Measurements from ENCODE around the gene MYPN. TPM values are rescaled to one million over a fixed set of nuclear protein-coding genes. Genes with fewer than 3 reads are reported as not detected.

MYPN gene
- total and polyA plus RNA-seq, 2 experiments from 2014 or later, result not detected

- H3K4me1 ChIP-seq (ENCODE audit: insufficient read depth), result peaks cover 12% of the 10 kb centered on the region
- H3K4me3 ChIP-seq, result no peak overlapping the region
- no peak overlapping the region for H3K27ac ChIP-seq
- no peaks in the 10 kb centered on the region for H3K79me2 ChIP-seq
- no peaks in the 10 kb centered on the region for H3K36me3 ChIP-seq (replicated peaks; ENCODE audit: insufficient read depth, low read depth)
- WGBS (ENCODE audit: low lambda C conversion rate, missing lambda C conversion rate), result 71% methylated on average over 6 of the region's 6 CpGs
- no peaks in the 10 kb centered on the region for H3K9me3 ChIP-seq (ENCODE audit: low read depth)
- no peaks in the 10 kb centered on the region for H4K20me1 ChIP-seq (ENCODE audit: insufficient read depth, poor library complexity, severe bottlenecking)
- no peak overlapping the region for H3K4me2 ChIP-seq
- H3K9me2 ChIP-seq (replicated peaks; ENCODE audit: insufficient read depth), result no peaks in the 10 kb centered on the region
- H2AFZ ChIP-seq, result no peak overlapping the region
- TF ChIP-seq EZH2phosphoT487 (IDR thresholded peaks at IDR 0.05; ENCODE audit: low read depth, severe bottlenecking, unreplicated experiment), result no peak
- TF ChIP-seq EZH2 (IDR thresholded peaks at IDR 0.05; ENCODE audit: borderline replicate concordance), result no peak
- no peak for TF ChIP-seq CTCF (IDR thresholded peaks at IDR 0.05; ENCODE audit: poor library complexity)
- no peak for DNase-seq (ENCODE audit: low spot score)
- H3K27me3 ChIP-seq, result no peaks in the 10 kb centered on the region
Measured at GRCh38 chr10:68139448-68140272, 30.4 kb downstream of the MYPN start.

- no peak for TF ChIP-seq CTCF (IDR thresholded peaks at IDR 0.05; ENCODE audit: poor library complexity)
- TF ChIP-seq EZH2phosphoT487 (IDR thresholded peaks at IDR 0.05; ENCODE audit: low read depth, severe bottlenecking, unreplicated experiment), result no peak
- no peak for TF ChIP-seq EZH2 (IDR thresholded peaks at IDR 0.05; ENCODE audit: borderline replicate concordance)
- DNase-seq (ENCODE audit: low spot score), result no peak
- 84% methylated on average over 4 of the region's 4 CpGs for WGBS (ENCODE audit: low lambda C conversion rate, missing lambda C conversion rate)
Measured at GRCh38 chr10:68142761-68143160, 33.5 kb downstream of the MYPN start.

GRCh38 chr10:68144709-68145108 lies 35.4 kb downstream of the MYPN start:
- Histone ChIP-seq H3K27me3 (no peaks in the 10 kb centered on the region), H4K20me1 (ENCODE audit: insufficient read depth, poor library complexity, severe bottlenecking) (no peaks in the 10 kb centered on the region), H3K79me2 (no peaks in the 10 kb centered on the region), H3K9me3 (ENCODE audit: low read depth) (no peaks in the 10 kb centered on the region), H3K4me3 (no peak overlapping the region), H3K9me2 (replicated peaks; ENCODE audit: insufficient read depth) (no peaks in the 10 kb centered on the region), H3K4me2 (no peak overlapping the region), H3K36me3 (replicated peaks; ENCODE audit: insufficient read depth, low read depth) (no peaks in the 10 kb centered on the region), H3K4me1 (ENCODE audit: insufficient read depth) (no peaks in the 10 kb centered on the region), H2AFZ (no peak overlapping the region), H3K27ac (peak overlapping the region; percentile 65)
- peak; percentile 35 for DNase-seq (ENCODE audit: low spot score)
- TF ChIP-seq EZH2phosphoT487 (IDR thresholded peaks at IDR 0.05; ENCODE audit: low read depth, severe bottlenecking, unreplicated experiment), result no peak
- TF ChIP-seq CTCF (IDR thresholded peaks at IDR 0.05; ENCODE audit: poor library complexity), result no peak
- no peak for TF ChIP-seq EZH2 (IDR thresholded peaks at IDR 0.05; ENCODE audit: borderline replicate concordance)
- 73% methylated on average over 6 of the region's 6 CpGs for WGBS (ENCODE audit: low lambda C conversion rate, missing lambda C conversion rate)

More at GRCh38 chr10:68142761-68143160, 33.5 kb downstream of the MYPN start:
- no peaks in the 10 kb centered on the region for H4K20me1 ChIP-seq (ENCODE audit: insufficient read depth, poor library complexity, severe bottlenecking)
- H3K79me2 ChIP-seq, result no peaks in the 10 kb centered on the region
- H3K9me2 ChIP-seq (replicated peaks; ENCODE audit: insufficient read depth), result no peaks in the 10 kb centered on the region
- H3K27me3 ChIP-seq, result no peaks in the 10 kb centered on the region
- H3K4me3 ChIP-seq, result no peak overlapping the region
- no peaks in the 10 kb centered on the region for H3K36me3 ChIP-seq (replicated peaks; ENCODE audit: insufficient read depth, low read depth)
- H2AFZ ChIP-seq, result no peak overlapping the region
- H3K4me1 ChIP-seq (ENCODE audit: insufficient read depth), result no peaks in the 10 kb centered on the region
- H3K4me2 ChIP-seq, result no peak overlapping the region
- no peaks in the 10 kb centered on the region for H3K9me3 ChIP-seq (ENCODE audit: low read depth)
- no peak overlapping the region for H3K27ac ChIP-seq

Measured in hepatocyte (in vitro differentiated cells).